HG03196 (cell line): ENCODE measurements around the gene RCOR1.
"Not testable (repeated sequence)": the region's sequence is repeated elsewhere in the genome, so short reads cannot be mapped to it uniquely, and the experiment has no call there.

Experiments
- ATAC-seq: cut with Tn5 transposase; IDR thresholded peaks from one replicate; pipeline ENCODE4 v1.9.1; 2021; ENCODE audit not compliant: unreplicated experiment

RCOR1 gene

DNA sequence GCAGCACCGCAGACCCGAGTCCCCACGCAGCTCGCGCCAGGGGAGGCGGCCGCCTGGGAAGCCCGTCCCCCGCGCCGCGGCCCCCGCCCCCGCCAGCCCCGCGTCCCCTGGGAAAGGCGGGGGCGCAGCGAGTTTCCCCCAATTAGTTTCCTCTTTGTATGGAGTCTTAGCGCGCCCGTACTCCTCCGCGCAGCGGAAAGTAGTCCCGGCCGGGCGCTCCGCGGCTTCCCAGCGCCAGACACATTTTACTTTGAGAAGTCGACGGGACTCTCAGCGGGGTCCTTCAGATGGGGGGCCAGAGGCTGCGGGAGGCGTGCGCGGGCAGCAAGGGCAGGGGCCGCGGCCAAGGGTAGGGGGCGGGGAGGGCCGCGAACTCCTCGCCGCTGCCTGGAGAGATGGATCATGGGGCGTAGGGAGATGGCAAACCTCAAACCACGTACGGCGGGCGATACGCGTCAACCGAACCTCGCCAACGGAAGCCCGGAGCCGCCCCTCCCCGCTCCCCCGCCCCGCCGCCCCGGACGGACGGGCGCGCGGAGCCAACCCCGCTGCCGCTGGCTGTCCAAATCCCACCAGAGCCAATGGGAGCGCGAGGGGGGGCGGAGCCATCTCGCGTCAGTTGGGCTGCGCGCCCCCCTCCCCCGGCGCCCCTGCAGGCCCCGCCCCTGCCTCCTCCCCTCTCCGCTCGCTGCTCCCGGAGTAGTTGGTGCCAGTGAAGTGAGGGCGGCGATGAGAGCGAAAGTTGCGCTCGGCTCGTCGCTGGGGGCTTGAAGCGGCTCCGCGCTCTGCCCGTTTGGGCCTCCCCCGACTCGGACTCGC is at the start of gene RCOR1:
TSS of gene RCOR1 (plus strand) at position 706 of the 819 bp plus-strand sequence. CDS start 238 bp downstream, outside the sequence.
- peak; percentile 67 for ATAC-seq

DNA sequence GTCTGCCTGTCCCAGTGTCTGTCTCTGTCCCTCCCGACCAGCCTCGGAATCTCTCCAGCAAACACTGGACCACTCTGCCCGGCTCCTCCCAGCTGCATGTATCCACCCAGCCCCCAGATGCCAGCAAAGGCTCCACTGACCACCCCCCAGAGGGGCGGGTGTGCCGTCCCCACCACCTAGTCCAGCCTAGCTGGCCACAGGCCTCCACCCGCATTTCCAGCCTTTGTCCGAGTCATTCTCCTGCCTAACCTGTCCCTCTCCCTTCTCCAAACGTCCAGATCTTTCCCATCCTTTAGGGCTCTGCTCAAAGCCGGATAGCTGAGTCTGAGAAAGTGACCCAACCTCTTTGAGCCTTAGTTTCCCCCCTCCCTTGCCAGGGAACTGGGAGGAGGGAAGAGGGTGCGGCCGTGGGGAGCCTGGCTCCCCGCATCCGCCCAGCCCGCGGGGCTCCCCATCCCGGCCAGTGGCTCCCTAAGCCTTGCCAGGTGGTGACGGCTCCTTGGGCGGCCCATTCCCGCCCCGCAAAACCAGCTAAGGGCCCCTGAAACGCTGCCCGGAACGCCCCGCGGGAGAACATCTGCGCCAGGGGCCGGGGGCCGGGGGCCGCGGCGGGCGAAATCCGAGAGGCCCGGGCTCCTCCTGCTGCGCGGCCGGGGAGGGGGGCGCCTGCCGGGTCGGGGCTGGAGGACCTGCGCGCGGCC is 48.3 kb upstream of the RCOR1 start:
- ATAC-seq: no peak

DNA sequence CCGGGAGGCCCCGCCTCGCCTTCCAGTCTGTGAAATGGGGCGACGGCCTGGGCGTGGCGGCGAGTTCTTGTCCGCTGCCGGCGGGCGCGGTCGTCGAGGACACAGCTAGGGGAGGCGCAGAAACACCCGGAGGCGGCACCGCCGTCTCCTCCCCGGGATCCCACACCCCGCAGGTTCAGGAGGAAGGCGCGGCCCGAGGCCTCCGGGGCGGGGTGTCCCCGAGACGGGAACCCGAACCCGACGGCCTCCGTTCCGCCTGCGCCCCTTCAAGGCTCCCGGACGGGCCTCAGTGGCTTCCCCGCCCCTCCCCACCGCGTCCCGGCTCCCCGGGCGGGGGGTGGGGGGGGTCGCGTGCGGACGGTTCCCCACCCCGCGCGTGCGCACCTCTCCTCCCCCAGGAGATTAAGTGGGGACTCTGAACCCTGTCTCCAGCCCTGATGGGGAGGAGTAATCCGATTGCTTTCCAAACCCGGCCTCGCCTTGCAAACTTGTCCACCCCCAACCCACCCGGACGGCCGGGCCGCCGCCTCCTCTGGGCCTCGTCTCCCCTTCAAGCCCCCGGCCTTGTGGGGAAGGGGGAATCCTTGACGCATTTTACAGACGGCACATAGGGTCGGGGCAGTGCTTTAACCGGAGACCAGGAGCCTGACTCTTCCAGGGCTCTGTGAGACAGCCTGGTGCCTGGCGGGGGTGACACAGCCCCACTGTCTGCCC is 47.5 kb upstream of the RCOR1 start:
- no peak for ATAC-seq

DNA sequence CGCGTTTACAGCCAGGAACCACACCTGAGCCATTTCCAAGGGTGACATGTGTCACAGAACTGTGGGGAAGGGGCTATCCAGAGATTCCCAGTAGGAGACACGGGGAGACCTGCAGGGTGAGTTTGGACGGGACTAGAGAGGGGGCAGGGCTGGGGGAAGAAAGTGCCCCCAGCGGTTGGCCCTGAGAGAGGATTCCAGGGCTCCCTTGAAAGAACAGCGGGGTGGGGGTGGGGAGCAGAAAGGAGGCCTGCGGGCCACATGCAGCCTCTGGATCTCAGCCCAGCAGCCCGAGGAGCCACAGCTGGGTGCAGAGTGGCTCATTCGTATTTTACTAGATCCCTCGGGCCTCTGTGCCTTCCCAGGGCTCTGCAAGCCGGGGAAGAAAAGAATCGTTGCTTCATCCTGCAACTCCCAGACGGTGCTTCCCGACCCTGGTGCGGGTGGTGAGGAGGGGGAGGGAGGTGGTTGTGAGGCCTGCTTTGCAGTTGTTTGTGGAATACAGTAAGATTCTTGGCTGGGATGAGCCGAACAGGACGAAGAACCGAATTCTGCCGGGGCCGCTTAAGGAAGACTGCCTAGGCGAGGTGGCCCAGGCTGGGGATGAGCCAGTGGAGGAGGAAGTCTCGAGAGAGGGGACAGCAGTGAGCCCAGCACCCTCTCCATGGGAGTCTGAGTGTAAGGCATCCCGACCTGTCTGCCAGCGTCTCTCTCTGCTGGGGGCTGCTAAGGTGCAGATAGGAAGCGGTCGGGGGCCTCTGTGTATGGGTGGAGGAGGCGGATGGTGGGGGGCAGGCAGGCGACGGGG is 46.8 kb upstream of the RCOR1 start:
- ATAC-seq: no peak

DNA sequence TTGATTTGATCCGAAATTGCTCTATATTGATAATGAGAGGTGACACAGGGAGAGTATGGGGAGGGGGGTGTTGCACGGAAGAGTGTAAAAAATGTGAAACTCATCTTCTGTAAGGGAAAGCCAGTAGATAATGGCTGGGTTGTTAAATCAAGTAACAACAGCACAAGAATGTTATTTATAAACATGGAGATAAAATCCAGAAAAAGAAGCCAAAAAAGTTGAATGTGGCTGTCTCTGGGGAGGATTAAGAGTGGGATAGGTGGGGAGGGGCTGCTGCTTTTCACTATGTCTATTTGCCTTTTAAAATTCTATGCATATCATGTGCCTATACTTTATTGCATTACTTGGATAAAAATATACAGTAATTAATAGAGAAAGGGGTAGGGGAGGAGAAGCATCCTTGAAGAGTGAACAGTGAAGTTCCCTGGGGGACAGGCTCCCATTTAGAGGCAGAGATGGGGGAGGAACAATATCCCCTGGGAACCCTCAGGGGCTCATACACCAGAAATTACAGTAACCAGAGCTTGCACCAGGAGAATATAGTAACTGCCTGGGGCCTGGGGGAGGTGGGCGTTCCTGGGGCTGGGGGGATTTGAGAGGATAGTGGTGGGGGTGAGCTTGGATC is 43.7 kb upstream of the RCOR1 start:
- no peak for ATAC-seq

DNA sequence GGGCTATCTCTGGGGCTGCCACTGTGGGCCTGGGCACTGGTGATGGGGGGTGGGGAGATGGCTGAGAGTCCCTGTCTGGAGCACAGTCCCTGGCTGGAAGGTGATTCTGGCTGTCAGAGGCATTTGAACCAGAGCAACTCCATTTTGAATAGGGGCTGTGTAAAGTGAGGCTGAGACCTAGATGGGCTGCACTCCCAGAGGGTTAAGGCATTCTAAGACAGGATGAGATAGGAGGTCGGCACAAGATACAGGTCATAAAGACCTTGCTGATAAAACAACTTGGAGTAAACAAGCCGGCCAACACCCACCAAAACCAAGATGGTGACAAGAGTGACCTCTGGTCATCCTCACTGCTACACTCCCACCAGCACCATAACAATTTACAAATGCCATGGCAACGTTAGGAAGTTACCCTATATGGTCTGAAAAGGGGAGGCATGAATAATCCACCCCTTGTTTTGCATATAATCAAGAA is 41.5 kb upstream of the RCOR1 start:
- not testable (repeated sequence) for ATAC-seq

DNA sequence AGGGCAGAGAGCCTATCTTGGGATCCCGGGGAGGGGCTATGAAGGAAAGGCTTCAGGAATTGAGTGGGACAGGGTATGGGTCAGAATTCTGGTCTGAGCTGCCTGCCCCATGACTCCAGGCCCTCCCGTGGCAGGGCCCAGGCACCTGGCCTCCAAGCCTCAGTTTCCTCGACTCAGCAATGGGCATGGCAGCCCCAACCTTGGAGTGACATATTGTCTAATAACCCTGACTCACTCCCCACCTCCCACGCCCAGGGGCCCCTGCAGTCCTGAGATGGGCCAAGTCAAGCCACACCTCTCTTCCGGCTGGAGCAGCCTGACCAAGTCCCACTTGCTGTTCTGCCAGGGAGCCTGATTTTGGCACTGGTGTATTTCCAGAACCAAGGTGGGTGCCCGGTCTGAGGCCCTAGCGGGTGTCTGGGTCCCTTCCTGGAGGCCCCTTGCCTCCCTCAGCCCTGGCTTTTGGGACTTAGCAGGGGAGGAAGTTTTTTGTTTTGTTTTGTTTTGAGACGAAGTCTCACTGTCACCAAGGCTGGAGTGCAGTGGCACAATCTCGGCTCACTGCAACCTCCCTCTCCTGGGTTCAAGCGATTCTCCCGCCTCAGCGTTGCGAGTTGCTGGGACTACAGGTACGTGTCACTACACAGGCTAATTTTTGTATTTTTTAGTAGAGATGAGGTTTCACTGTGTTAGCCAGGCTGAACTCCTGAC is 40.3 kb upstream of the RCOR1 start:
- ATAC-seq: no peak

DNA sequence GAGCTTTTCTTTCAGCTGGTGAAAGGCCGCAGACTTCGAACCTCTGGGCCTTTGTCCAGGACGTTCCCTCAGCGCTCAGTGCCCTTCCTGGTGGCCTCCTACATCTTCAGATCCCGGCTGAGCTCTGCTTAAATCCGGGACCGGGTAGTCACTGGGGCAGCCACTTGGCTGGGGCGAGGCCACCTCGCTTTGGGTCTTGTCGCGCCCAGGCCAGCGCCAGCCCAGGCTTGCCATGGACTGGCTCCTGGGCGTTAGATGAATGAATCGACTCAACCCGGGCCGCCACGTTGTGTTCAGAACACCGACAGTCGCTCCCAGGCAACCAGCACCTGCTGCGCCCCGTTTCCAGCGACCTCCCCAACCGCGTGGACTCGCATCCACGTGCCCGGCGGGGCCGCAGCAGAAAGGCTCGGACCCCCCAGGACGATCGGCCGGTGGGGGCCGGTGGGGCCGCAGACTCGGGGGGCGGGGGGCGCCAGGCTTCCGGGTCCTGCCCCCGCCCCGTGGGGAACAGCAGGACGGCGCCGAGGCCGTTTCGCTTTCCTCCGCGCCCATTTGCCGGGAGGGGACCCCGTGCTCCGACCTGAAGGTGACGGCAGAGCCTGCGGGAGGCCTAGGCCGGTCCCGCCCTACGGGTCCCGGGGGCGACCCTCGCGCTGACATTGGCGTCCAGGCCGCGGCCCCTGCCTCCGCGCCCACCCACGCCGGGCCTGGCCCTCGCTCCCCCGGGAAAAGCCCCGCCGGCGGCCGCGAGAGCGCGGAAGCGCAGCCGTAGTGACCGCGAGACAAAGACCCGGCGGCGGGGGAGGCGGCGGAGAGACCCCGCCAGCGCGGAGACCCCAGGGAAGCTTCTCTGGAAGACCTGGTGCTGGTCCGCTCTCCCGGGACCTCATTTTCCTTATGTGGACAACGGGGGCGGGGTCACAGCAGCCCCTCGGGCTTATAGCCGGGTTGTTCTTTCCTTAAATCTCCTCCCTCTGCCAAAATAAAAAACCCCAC is 37.3 kb upstream of the RCOR1 start:
- no peak for ATAC-seq

DNA sequence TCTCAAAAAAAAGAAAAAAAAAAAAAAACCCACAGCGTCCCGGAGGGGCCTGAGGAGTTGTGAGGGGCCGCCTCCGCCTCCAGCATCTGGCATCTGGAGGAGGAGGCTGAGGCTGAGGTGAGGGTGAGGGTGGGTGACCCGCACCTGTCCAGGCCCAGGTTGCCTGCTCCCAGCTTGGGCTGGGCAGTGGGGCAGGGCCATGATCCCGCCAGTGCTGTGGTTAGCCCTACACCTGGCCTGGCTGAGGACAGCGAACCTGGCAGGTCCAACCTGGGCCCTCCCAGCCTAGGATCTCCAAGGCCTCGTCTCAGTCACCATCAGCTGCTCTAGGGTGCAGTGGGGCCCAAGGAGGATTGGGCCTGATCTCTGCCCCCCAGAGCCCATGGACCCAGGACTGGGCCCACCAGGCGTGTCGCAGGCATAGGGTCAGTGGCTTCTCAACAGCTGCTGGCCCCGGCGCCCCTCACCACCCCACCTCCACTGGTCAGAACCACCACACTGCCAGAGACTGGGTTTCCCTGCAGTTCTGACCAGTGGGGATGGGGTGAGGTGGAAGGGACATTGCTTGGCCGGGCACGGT is 36.3 kb upstream of the RCOR1 start:
- no peak for ATAC-seq

DNA sequence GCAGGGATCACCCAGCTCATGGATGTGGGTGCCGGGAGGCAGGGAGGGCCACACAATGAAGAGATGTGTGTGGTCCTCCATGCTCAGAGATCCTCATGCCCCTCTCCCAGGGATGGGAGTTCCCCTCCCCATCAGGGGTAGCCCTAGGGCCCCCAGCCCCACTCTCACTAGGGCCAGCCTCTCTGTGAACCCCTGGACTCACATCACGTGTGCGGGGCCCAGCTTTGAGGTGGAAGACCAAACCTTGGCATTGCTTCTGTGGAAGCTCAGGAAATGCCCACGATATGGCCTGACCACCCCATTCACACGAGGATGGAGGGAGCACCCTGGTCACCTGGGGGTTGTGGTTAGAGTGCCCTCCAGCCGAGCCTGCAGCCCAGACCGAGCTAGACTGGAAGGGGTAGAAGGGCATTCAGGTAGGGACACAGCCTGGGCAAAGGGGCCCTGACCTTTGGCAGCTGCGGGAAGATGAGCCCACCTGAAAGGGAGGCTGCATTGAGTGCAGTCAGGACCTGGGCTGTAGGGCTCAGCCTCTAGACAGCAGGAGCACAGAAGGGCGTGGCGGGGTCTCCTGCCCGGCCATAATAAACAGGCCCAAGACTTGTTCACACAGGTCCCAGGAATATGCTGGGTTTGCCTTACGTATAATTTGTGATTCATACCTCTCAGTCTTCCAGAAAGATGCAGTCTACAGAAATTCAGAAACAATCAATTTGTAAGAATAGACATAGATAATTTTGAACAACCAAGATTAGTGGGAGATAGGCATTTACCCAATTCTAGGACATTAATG is 34.8 kb upstream of the RCOR1 start:
- no peak for ATAC-seq

DNA sequence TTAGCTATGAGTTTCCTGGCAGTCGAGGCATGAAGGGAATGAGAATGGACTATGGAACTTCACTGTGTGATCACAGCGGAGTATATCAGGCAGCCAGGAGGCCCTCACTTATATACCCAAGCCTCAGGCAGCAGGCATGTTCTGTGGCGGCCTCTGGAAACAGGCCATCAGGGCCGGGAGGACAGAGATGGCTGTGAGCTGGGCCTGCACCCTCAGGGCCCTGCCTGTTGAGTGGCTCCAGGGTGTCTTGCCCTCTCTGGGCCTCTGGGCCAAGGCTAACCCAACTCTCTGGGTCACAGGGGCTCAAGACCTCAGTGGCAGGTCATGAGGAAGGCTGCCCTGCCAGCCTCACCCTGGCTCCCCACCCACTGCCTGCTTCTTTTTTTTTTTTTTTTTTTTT is 33.9 kb upstream of the RCOR1 start:
- no peak for ATAC-seq

DNA sequence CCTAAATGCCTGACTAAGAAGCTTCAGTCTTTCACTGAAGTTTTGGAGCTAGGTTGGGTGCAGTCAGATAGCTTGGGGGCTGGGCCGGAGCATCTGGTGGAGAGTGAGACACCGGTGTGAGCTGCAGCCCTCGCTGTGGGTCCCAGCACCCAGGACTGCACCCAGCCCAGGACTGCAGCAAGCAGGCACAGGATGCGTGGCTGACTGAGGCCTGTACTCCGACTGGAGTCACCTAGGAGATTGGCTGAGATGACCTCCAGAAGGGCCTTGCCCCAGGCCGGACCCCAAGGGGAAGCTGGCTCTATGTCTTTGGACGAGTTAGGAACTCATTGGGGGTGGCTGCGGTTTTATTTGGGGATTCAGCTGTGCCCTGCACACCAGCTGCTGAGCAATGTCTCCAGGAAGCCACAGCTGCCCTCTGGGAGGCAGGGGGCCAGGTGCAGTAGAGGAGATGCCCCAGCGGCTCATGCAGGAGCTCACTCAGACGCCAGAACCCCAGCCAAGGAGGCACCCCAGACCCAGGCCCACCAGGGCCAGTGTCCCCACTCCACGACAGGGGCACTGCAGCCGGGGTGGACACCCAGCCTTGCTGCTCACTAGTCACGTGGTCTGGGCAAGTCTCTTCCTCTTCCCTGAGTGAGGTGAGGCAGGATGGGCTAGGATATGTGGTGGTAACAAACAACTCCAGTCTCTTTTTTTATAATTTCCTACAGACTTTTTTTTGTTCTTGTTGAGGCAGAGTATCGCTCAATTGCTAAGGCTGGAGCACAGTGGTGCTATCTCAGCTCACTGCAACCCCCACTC is 31.8 kb upstream of the RCOR1 start:
- ATAC-seq: no peak

DNA sequence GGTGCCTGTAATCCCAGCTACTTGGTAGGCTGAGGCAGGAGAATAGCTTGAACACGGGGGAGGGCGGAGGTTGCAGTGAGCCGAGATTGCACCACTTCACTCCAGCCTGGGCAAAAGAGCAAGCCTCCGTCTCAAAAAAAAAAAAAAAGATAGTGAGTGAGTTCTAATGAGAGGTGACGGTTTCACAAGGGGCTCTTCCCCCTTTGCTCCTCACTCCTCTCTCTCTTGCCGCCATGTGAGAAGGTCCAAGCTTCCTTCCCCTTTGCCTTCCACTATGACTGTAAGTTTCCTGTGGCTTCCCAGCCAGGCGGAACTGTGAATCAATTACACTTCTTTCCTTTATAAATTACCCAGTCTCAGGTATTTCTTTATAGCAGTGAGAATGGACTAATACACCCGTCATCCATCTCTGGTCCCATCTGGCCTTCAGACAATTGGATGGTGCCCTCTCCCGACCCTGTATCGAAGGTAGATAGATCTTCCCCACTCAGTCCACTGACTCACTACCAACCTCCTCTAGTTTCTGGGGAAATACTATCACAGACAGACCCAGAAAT is 27.0 kb upstream of the RCOR1 start:
- peak; percentile 50 for ATAC-seq

DNA sequence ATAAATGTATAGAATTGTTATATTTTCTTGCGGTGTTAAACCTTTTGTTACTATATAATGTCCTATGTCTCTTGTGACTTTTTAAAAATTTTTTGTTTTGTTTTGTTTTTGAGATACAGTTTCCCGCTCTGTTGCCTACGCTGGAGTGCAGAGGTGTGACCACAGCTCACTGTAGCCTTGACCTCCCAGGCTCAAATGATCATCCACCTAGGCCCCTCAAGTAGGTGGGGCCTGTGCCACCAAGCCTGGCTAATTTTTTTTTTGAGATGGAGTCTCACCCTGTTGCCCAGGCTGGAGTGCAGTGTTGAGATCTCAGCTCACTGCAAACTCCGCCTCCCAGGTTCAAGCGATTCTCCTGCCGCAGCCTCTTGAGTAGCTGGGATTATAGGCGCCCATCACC is 26.5 kb upstream of the RCOR1 start:
- ATAC-seq: peak; percentile 27

DNA sequence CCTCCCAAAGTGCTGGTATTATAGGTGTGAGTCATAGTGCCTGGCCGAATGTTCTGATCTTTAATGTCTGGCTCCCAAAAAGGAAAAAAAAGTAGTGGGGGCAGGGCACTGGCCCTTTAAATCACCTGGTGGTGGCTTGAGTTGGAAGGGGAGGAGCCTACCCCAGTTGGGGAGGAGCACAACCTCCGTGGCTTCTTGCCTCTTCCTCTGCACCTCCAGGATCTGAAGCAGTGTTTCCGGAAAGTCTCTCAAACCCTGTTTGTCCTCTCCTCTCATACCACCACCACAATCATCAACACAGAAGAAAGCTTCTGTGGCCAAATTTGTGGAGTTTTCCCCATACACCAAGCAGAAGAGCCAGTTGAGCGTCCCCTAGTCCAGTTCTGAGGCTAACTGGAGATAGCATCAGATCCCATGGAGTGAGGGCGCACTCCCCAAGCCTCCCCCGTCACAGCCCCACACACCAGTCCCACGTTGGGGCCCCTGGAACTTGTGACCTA is 24.3 kb upstream of the RCOR1 start:
- ATAC-seq: no peak
